Sigmoid colon (tissue), 7 donors: ENCODE results near the gene DGKI. TPM values are rescaled to one million over a fixed set of nuclear protein-coding genes. Genes with fewer than 3 reads are reported as not detected.
A peak's percentile ranks its signal among the peaks of the same experiment; 100 is the strongest.

Experiments
- DNase-seq: peaks from one replicate; pipeline ENCODE4 v3.0.0-alpha.2; 2019
- H3K27ac ChIP-seq, 4 donors: fragments of 200-600 bp; sonication (generic); one replicate each; pipeline ENCODE4 v1.5.1; 2016 to 2019; ENCODE audit warnings: mild to moderate bottlenecking in 1 of 4
- H3K27me3 ChIP-seq, 3 donors: fragments of 200-600 bp; sonication (generic); one replicate each; pipeline ENCODE4 v1.5.1; 2019; ENCODE audit warnings: mild to moderate bottlenecking in 1 of 3
- H3K36me3 ChIP-seq, 4 donors: fragments of 200-600 bp; sonication (generic); one replicate each; pipeline ENCODE4 v1.5.1; 2016 to 2019
- H3K4me1 ChIP-seq, 4 donors: fragments of 200-600 bp; sonication (generic); one replicate each; pipeline ENCODE4 v1.5.1; 2017 to 2019
- H3K4me3 ChIP-seq, 4 donors: fragments of 200-600 bp; sonication (generic); one replicate each; pipeline ENCODE4 v1.5.1; 2017 to 2019; ENCODE audit warnings: mild to moderate bottlenecking in 2 of 4, moderate library complexity in 1 of 4
- H3K9me3 ChIP-seq, 4 donors: fragments of 200-600 bp in 3 of 4; sonication (generic) in 3 of 4; one replicate each; pipeline versions ENCODE4 v1.5.1 to v1.6.1; 2013 to 2019
- CTCF ChIP-seq, 4 experiments: fragments of 450-650 bp in 3 of 4; fragments of 200-600 bp in 1 of 4; IDR thresholded peaks; one replicate each; pipeline ENCODE4 v1.5.1; 2016 to 2019; ENCODE audit warnings: antibody characterized with exemption in 4 of 4, mild to moderate bottlenecking in 3 of 4, moderate library complexity in 2 of 4
- EP300 ChIP-seq, 4 donors: sonication (generic); formaldehyde crosslinking; IDR thresholded peaks; one replicate each; pipeline ENCODE4 v1.6.1; 2017; ENCODE audit warnings: antibody characterized with exemption in 4 of 4
- POLR2A ChIP-seq, 2 donors: fragments of 450-650 bp; IDR thresholded peaks; one replicate each; pipeline ENCODE4 v1.6.1; 2016; ENCODE audit warnings: antibody characterized with exemption in 2 of 2, mild to moderate bottlenecking in 2 of 2, moderate library complexity in 2 of 2
- POLR2AphosphoS5 ChIP-seq, 4 donors: sonication (generic); formaldehyde crosslinking; IDR thresholded peaks; one replicate each; pipeline ENCODE4 v1.6.1; 2017; ENCODE audit warnings: antibody characterized with exemption in 4 of 4
- WGBS, 2 donors: extraction: QIAGEN DNeasy Blood & Tissue Kit; methylation state at CpG; one replicate each; pipeline ENCODE4 v1.1.7; 2013; 5-methylcytosine and 5-hydroxymethylcytosine counted together
- intact Hi-C: fragments of 100-400 bp; cut with DNase I; formaldehyde crosslinking; loops from one replicate; pipeline ENCODE4 v1.15.1; 2023
- polyA plus RNA-seq, 3 donors: library from polyadenylated mRNA; stranded (reverse); fragments of 200-250 nt; gene quantifications; one replicate each; pipeline ENCODE4 v1.2.3, GENCODE V29; 2013
- total RNA-seq, 4 donors: library from RNA; depleted of rRNA; stranded (reverse); fragments of >200 nt; gene quantifications; one replicate each; pipeline ENCODE4 v1.1.0, GENCODE V29; 2016
- donor health status: healthy with polysubstance abuse.
- donor health status: Bipolar disorder and iron deficiency.
- donor health status: healthy.

The DGKI gene
- total and polyA plus RNA-seq, 7 donors: 0.17 to 7.6 (median 1.0) TPM; not detected in 1

- intact Hi-C loops: no loop called here
- DNase-seq: no peak
- H3K4me1 ChIP-seq: no peaks in the 10 kb centered on the region
- H3K9me3 ChIP-seq: no peaks in the 10 kb centered on the region
- TF ChIP-seq POLR2AphosphoS5 (IDR thresholded peaks at IDR 0.05) (no peak), POLR2A (IDR thresholded peaks at IDR 0.05) (no peak), EP300 (IDR thresholded peaks at IDR 0.05) (no peak), CTCF (IDR thresholded peaks at IDR 0.05) (no peak)
- no peak overlapping the region for H3K4me3 ChIP-seq
- no peaks in the 10 kb centered on the region for H3K36me3 ChIP-seq
- no peak overlapping the region for H3K27ac ChIP-seq
- WGBS, 2 donors: 45 to 63% methylated on average over 2 of the region's 2 CpGs
- no peaks in the 10 kb centered on the region for H3K27me3 ChIP-seq
Measured at GRCh38 chr7:137689761-137690160, 157.0 kb downstream of the DGKI start.

GRCh38 chr7:137687556-137688265, 159.1 kb downstream of the DGKI start:
- Histone ChIP-seq H3K27me3 (no peaks in the 10 kb centered on the region), H3K36me3 (no peaks in the 10 kb centered on the region), H3K9me3 (no peaks in the 10 kb centered on the region), H3K4me1 (no peaks in the 10 kb centered on the region), H3K4me3 (no peak overlapping the region), H3K27ac (peak overlapping the region in 1 of 4 donors; percentile 25)
- 76 to 82% methylated on average over 8 of the region's 8 CpGs for WGBS, 2 donors
- DNase-seq: no peak
- intact Hi-C loops: no loop called here
- no peak for TF ChIP-seq CTCF (IDR thresholded peaks at IDR 0.05)
- no peak for TF ChIP-seq POLR2A (IDR thresholded peaks at IDR 0.05)
- TF ChIP-seq POLR2AphosphoS5 (IDR thresholded peaks at IDR 0.05): no peak
- TF ChIP-seq EP300 (IDR thresholded peaks at IDR 0.05): no peak

GRCh38 chr7:137685433-137686164, 161.2 kb downstream of the DGKI start:
- Histone ChIP-seq H3K27ac (no peak overlapping the region), H3K9me3 (no peaks in the 10 kb centered on the region), H3K36me3 (no peaks in the 10 kb centered on the region), H3K27me3 (no peaks in the 10 kb centered on the region), H3K4me1 (no peaks in the 10 kb centered on the region), H3K4me3 (no peak overlapping the region)
- intact Hi-C loops: no loop called here
- WGBS, 2 donors: 72 to 82% methylated on average over 3 of the region's 3 CpGs
- no peak for DNase-seq
- TF ChIP-seq CTCF (IDR thresholded peaks at IDR 0.05): no peak
- no peak for TF ChIP-seq EP300 (IDR thresholded peaks at IDR 0.05)
- no peak for TF ChIP-seq POLR2AphosphoS5 (IDR thresholded peaks at IDR 0.05)
- no peak for TF ChIP-seq POLR2A (IDR thresholded peaks at IDR 0.05)

- 88% methylated on average over 8 of the region's 8 CpGs for WGBS, 2 donors
- no peaks in the 10 kb centered on the region for H3K27me3 ChIP-seq
- H3K36me3 ChIP-seq: no peaks in the 10 kb centered on the region
- H3K27ac ChIP-seq: no peak overlapping the region
- intact Hi-C loops: no loop called here
- no peaks in the 10 kb centered on the region for H3K9me3 ChIP-seq
- H3K4me1 ChIP-seq: no peaks in the 10 kb centered on the region
- TF ChIP-seq CTCF (IDR thresholded peaks at IDR 0.05): no peak
- TF ChIP-seq POLR2AphosphoS5 (IDR thresholded peaks at IDR 0.05): no peak
- TF ChIP-seq POLR2A (IDR thresholded peaks at IDR 0.05): no peak
- no peak for TF ChIP-seq EP300 (IDR thresholded peaks at IDR 0.05)
- H3K4me3 ChIP-seq: no peak overlapping the region
- no peak for DNase-seq
Measured at GRCh38 chr7:137684776-137685175, 162.0 kb downstream of the DGKI start.
